Endodermal cell (in vitro differentiated cells): ENCODE measurements around the gene SLC49A4. TPM values are rescaled to one million over a fixed set of nuclear protein-coding genes. Genes with fewer than 3 reads are reported as not detected.
A peak's percentile ranks its signal among the peaks of the same experiment; 100 is the strongest.

Experiments used
- DNase-seq: peaks from one replicate; pipeline ENCODE4 v3.0.0-alpha.2; 2017
- H3K27ac ChIP-seq: 2 replicates; pipeline ENCODE4 v1.5.1; 2013; ENCODE audit warnings: mild to moderate bottlenecking, low read depth, low read length, moderate library complexity
- H3K27me3 ChIP-seq: 2 replicates; pipeline ENCODE4 v1.6.1; 2013; ENCODE audit warnings: mild to moderate bottlenecking, low read length, moderate library complexity; ENCODE audit not compliant: insufficient read depth, control insufficient read depth, poor library complexity, severe bottlenecking
- H3K36me3 ChIP-seq: 2 replicates; pipeline ENCODE4 v1.7.0; 2013; ENCODE audit warnings: mild to moderate bottlenecking, low read length, moderate library complexity; ENCODE audit not compliant: control insufficient read depth, insufficient read depth
- H3K4me1 ChIP-seq: one replicate; pipeline ENCODE4 v1.7.0; 2013; ENCODE audit warnings: low read length; ENCODE audit not compliant: control insufficient read depth, insufficient read depth
- H3K4me3 ChIP-seq: 2 replicates; pipeline ENCODE4 v1.5.1; 2013; ENCODE audit warnings: mild to moderate bottlenecking, low read length, moderate library complexity
- H3K9ac ChIP-seq: 2 replicates; pipeline ENCODE4 v1.6.1; 2013; ENCODE audit warnings: mild to moderate bottlenecking, low read length, moderate library complexity; ENCODE audit not compliant: poor library complexity, severe bottlenecking; ENCODE audit errors: extremely low read depth
- H3K9me3 ChIP-seq: 2 replicates; pipeline ENCODE4 v1.6.1; 2013; ENCODE audit warnings: mild to moderate bottlenecking, low read length, moderate library complexity; ENCODE audit not compliant: control insufficient read depth
- H3K27ac Mint-ChIP-seq: 2 replicates; pipeline ENCODE4 v1.8.0; 2020; ENCODE audit warnings: mixed read lengths
- H3K27me3 Mint-ChIP-seq: 2 replicates; pipeline ENCODE4 v1.8.0; 2021; ENCODE audit warnings: mild to moderate bottlenecking, mixed read lengths; ENCODE audit not compliant: insufficient read depth
- H3K36me3 Mint-ChIP-seq: 2 replicates; pipeline ENCODE4 v1.8.0; 2020; ENCODE audit warnings: low read depth, mixed read lengths
- H3K4me1 Mint-ChIP-seq: 2 replicates; pipeline ENCODE4 v1.8.0; 2020; ENCODE audit warnings: mixed read lengths
- H3K4me3 Mint-ChIP-seq: 2 replicates; pipeline ENCODE4 v1.8.0; 2020; ENCODE audit warnings: mild to moderate bottlenecking, moderate library complexity, mixed read lengths
- H3K9me3 Mint-ChIP-seq: 2 replicates; pipeline ENCODE4 v1.8.0; 2020; ENCODE audit warnings: mild to moderate bottlenecking, mixed read lengths
- CTCF ChIP-seq: fragments of 200-600 bp; sonication (generic); conservative IDR thresholded peaks from 2 replicates; pipeline ENCODE4 v1.5.0; 2021; ENCODE audit warnings: antibody characterized with exemption, mild to moderate bottlenecking
- WGBS, 2 experiments: methylation state at CpG; one replicate each; pipeline versions ENCODE4 v1.1.5 to v1.1.7; 2013; ENCODE audit warnings: missing lambda C conversion rate in 2 of 2, mixed read lengths in 1 of 2; ENCODE audit not compliant: insufficient coverage in 1 of 2, insufficient read length in 1 of 2; 5-methylcytosine and 5-hydroxymethylcytosine counted together
- total RNA-seq, 2 donors: library from RNA; stranded (reverse); fragmentation: NEBNext Ultra II Directional in 1 of 2; extraction: Animal tissue kit (Norgen Biotek cat#: 25700) in 1 of 2; gene quantifications; 2 replicates in 1 of 2; 3 replicates in 1 of 2; pipeline ENCODE4 v1.2.1, GENCODE V29; 2021

Gene SLC49A4
- total RNA-seq, 2 donors from 2014 or later, result 12.2 to 14.9 TPM

GRCh38 chr3:122916084-122916483 is 121.2 kb downstream of the SLC49A4 start:
- no peak for TF ChIP-seq CTCF
- Mint-ChIP-seq H3K36me3 (peaks cover 25% of the 10 kb centered on the region), H3K4me1 (no peaks in the 10 kb centered on the region), H3K4me3 (no peak overlapping the region), H3K27ac (no peak overlapping the region), H3K9me3 (no peaks in the 10 kb centered on the region), H3K27me3 (peaks cover 55% of the 10 kb centered on the region)
- 75 to 85% methylated on average over 1 to 4 of the region's 4 CpGs for WGBS, 2 experiments
- H3K9me3 ChIP-seq, result no peaks in the 10 kb centered on the region
- H3K27me3 ChIP-seq, result peaks cover 2% of the 10 kb centered on the region
- H3K4me3 ChIP-seq, result no peak overlapping the region
- DNase-seq, result no peak
- H3K4me1 ChIP-seq, result no peaks in the 10 kb centered on the region
- peaks cover under 1% of the 10 kb centered on the region for H3K36me3 ChIP-seq
- no peak overlapping the region for H3K9ac ChIP-seq
- no peak overlapping the region for H3K27ac ChIP-seq

- peaks cover 23% of the 10 kb centered on the region for H3K36me3 Mint-ChIP-seq
- WGBS, 2 experiments, result 94 to 98% methylated on average over 6 of the region's 6 CpGs
- no peak overlapping the region for H3K27ac Mint-ChIP-seq
- no peak for TF ChIP-seq CTCF
- H3K9ac ChIP-seq, result no peak overlapping the region
- no peaks in the 10 kb centered on the region for H3K36me3 ChIP-seq
- H3K4me1 Mint-ChIP-seq, result peaks cover 1% of the 10 kb centered on the region
- H3K27me3 Mint-ChIP-seq, result peaks cover 59% of the 10 kb centered on the region
- H3K4me1 ChIP-seq, result no peaks in the 10 kb centered on the region
- DNase-seq, result peak; percentile 43
- H3K9me3 ChIP-seq, result no peaks in the 10 kb centered on the region
- no peaks in the 10 kb centered on the region for H3K9me3 Mint-ChIP-seq
- no peak overlapping the region for H3K4me3 ChIP-seq
- no peak overlapping the region for H3K4me3 Mint-ChIP-seq
- H3K27ac ChIP-seq, result no peak overlapping the region
- peaks cover 7% of the 10 kb centered on the region for H3K27me3 ChIP-seq
Measured at GRCh38 chr3:122916580-122916979, 121.7 kb downstream of the SLC49A4 start.

GRCh38 chr3:122917412-122917811 is 122.5 kb downstream of the SLC49A4 start:
- H3K27ac Mint-ChIP-seq, result no peak overlapping the region
- Histone ChIP-seq H3K9ac (no peak overlapping the region), H3K36me3 (no peaks in the 10 kb centered on the region), H3K4me1 (no peaks in the 10 kb centered on the region), H3K27me3 (peaks cover 16% of the 10 kb centered on the region), H3K9me3 (no peaks in the 10 kb centered on the region), H3K4me3 (no peak overlapping the region), H3K27ac (no peak overlapping the region)
- no peak for TF ChIP-seq CTCF
- WGBS, 2 experiments, result 94 to 96% methylated on average over 4 of the region's 4 CpGs
- peaks cover 17% of the 10 kb centered on the region for H3K36me3 Mint-ChIP-seq
- H3K4me3 Mint-ChIP-seq, result no peak overlapping the region
- peaks cover 2% of the 10 kb centered on the region for H3K4me1 Mint-ChIP-seq
- peaks cover 54% of the 10 kb centered on the region for H3K27me3 Mint-ChIP-seq
- DNase-seq, result peak; percentile 13
- H3K9me3 Mint-ChIP-seq, result no peaks in the 10 kb centered on the region
